HG02852 (cell line): ENCODE data around the gene DRP2.
A peak's percentile ranks its signal among the peaks of the same experiment; 100 is the strongest.
"Not testable (repeated sequence)": the region's sequence is repeated elsewhere in the genome, so short reads cannot be mapped to it uniquely, and the experiment has no call there.

Experiments used
- ATAC-seq: cut with Tn5 transposase; IDR thresholded peaks from one replicate; pipeline ENCODE4 v1.9.1; 2021; ENCODE audit warnings: mild to moderate bottlenecking, moderate library complexity; ENCODE audit not compliant: unreplicated experiment

DRP2 gene, protein sequence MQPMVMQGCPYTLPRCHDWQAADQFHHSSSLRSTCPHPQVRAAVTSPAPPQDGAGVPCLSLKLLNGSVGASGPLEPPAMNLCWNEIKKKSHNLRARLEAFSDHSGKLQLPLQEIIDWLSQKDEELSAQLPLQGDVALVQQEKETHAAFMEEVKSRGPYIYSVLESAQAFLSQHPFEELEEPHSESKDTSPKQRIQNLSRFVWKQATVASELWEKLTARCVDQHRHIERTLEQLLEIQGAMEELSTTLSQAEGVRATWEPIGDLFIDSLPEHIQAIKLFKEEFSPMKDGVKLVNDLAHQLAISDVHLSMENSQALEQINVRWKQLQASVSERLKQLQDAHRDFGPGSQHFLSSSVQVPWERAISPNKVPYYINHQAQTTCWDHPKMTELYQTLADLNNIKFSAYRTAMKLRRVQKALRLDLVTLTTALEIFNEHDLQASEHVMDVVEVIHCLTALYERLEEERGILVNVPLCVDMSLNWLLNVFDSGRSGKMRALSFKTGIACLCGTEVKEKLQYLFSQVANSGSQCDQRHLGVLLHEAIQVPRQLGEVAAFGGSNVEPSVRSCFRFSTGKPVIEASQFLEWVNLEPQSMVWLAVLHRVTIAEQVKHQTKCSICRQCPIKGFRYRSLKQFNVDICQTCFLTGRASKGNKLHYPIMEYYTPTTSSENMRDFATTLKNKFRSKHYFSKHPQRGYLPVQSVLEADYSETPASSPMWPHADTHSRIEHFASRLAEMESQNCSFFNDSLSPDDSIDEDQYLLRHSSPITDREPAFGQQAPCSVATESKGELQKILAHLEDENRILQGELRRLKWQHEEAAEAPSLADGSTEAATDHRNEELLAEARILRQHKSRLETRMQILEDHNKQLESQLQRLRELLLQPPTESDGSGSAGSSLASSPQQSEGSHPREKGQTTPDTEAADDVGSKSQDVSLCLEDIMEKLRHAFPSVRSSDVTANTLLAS

DNA sequence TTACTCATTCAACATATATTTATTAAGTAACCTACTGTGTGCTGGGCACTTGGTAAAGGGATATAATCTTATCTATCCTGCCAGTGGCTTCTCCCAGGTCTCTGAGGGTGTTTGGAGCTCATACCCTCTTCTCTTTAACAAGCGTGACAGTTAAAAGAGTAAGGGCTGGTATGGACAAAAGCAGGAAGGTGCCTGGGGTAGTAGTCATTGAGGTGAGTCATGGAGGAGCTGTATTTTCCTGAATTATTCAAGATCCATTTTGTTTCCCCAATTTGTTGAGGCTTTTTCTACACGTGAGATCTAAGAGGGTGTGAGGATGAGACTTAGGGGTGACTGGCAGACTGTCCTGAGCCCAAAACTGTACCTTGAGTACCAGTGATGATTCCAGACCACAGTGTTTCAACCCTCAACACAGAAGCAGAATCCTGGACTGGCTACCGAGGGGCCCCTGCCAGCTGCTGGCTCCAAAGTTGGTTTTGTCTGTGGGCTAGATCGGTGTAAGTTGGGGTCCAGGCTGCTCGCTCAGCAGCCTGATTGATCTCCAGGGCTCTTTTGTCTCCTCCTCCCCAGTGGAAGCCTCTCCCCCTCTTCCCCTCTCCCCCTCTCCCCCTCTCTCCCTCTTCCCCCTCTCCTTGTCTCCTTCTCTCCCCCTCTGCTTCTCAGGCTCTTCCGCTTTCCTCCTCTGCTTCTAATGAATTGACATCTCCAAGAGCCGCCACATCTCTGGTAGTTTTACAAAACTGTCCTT, at the start of gene DRP2:
DRP2 (plus strand) TSS at position 671 of the 748 bp plus-strand sequence. CDS start 11,862 bp downstream, outside the sequence.
- ATAC-seq, result no peak

DNA sequence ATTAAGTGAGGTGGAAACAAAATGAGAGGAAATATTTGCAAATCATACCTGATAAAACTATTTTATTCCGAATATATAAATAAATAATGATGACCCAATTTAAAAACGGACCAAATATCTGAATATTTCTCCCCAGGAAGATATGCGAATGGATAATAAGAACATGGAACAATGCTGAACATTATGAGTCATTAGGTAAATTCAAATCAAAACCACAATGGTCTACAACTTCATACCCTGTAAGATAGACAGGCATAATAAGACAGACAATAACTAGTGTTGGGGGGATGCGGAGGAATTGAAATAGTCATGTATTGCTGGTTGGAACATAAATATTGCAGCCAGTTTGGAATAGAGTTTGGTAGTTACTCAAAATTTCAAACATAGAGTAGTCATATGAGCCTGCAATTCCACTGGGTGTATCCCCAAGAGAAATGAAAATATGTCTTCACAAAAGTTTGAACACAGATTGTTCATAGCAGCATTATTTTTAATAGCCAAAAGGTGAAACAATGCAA, 47.6 kb upstream of the DRP2 start:
- ATAC-seq, result no peak

DNA sequence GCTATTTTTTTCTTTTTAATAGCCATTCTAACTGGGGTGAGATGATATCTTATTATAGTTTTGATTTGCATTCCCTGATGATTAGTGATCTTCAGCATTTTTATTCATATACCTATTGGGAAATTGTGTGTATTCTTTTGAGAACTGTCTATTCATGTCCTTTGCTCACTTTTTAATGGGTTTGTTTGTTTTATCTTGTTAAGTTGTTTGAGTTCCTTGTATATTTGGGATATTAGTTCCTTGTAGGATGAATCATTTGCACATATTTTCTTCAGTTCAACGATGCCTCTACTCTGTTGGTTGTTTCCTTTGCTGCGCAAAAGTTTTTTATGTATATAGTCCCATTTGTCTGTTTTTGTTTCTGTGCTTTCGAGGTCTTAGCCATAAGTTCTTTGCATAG, 43.1 kb upstream of the DRP2 start:
- no peak for ATAC-seq

DNA sequence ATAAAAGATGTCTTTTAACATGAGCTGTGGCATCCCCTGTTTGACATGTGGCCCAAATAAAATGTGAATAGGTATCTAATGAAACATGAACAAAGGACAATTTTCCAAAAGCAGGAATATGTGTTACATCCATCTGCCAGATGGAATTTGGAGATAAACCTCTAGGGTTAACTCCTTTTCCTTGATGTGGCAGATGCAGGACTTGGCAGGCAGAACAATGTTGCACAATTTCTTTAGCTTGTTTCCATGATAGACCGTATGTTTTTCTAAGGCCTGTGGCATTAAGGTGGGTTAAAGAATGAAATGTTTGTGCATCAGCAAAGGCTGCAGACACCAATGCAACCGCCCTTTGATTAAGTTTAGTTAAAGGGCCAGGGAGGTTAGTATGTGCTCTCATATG, 34.7 kb upstream of the DRP2 start:
- ATAC-seq, result not testable (repeated sequence)

DNA sequence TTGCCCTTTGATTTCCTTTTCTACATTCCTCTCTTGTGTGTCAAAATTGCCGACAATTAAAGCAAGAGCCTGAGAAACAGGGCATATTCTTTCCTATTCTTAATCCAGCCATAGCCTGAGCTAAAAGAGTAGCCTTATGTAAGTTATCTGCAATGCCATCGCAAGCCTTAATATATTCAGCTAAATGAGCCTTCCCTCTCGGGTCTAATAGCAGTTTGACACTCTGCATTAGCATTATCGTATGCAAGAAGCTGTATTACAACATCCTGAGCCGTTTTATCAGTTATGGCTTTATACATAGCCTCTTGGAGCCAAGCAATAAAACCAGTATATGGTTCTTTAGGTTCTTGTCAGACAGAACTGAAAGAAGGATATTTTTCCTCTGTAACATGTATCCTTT, 31.6 kb upstream of the DRP2 start:
- not testable (repeated sequence) for ATAC-seq

DNA sequence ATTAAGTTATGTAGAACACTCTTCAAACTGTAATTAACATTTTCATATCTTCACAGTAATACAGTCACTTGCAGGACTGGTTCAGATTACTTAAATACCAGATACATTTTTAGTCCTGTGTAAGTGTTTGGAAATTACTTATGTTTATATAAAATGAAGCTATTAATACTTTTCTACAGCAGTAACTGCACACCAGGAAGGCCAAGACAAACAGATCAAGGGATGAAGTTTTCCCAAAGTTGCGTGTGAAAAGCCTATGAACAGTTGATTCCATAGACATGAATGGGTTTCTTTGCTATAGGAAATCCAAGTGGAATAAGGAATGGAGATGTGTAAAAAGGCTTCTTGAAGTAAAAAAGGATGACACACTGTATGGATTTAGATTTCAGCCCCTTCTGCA, 28.9 kb upstream of the DRP2 start:
- no peak for ATAC-seq

DNA sequence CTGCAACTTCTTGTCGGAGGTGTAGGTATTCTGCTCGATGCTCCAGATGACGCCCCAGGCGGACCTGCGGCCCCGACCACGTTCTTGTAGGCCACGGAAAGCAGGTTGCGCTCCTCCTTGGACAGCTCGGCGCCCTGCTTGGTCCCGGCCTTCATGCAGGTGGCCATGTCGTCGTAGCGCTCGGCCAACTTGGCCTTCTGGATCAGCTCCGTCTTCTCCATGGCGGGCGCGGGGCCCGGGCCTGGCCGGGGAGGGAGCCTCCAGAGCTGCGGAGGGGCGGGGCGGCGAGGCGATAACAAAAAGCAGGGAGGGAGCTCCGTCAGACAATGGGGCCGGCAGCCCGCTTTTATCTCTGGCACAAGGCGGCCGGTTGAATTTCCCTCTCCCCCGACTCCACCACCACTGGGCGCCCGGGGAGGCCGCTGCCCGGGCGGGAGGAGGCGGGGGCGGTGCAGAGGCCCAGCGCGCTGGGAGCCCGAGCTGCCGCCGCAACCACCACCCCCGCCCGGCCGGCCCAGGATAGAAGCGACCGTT, 28.3 kb upstream of the DRP2 start:
- ATAC-seq, result no peak

DNA sequence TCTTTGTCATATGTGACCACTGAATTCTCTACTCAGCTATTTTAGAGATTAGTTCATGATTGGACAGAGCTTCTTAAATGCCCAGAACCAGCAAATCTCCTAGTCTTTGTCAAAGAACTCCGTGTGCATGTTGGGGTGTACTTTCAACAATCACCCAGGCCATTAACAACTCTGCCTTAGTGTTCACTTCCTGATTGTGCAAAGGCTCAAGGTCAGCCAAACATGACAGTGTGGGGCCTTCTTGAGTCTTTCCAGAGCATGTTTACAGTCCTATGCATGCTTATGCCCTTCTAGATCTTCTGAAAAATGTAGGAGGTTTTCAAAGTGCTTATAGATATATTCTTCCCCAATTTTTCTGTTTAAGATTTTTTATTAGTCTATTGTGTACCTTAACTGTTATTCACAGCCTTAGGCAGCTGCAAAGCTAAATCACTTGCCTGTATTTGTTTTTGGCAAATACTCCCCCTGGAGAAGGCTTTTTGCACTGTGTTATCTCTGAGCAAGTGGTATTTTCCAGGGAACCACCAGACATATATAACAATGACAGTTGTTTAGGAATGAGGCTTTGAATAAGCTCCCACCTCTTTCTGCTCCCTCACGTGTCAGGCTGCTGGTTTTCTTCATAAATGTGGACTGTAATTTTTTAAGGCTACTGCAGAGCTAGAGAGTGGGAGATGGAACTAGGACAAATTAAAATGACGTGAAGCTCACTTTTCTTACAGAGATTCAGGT, 24.0 kb upstream of the DRP2 start:
- ATAC-seq, result no peak

DNA sequence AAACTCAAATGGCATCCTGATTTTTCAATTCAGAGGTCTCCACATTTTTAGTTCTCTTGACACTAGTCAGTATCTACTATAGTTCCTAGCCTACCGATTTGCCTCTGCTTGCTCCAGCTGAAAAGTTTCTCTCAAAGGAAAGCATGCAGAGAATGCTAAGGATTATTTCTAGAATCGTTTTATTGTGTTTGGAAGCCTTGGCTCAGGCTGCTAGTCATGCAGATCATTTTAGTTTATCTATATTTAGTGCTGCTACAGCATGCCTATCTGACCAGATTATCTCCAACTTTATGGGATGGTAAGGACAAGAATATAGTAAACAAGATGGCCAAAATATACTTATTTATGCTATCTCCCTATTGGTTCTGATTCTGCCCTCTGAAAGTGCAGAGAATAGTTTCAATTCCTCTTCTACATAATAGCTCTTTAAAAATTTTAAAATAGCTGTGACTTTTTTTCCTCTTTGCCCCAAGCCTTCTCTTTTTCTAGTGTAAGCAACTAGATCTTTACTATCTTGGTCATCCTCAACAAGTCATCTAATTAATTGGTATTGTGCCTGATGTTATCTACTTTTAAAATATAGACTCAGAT, 15.7 kb upstream of the DRP2 start:
- no peak for ATAC-seq

DNA sequence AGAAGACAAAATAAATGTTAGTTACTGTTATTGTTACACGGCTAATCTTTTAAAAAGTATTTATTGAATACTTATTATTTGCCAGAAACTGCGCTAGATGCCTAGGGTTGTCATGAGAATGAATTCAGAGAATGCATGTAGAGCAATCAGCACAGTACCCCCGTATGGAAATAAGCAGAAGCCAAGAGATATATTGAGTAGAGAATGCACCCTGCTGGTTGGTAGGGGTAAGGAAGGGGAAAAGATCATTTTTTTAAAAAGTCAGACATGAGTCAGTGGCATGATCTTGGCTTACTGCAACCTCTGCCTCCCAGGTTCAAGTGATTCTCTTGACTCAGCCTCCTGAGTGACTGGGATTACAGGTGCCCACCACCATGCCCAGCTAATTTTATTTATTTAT, 13.1 kb upstream of the DRP2 start:
- ATAC-seq, result peak; percentile 66

DNA sequence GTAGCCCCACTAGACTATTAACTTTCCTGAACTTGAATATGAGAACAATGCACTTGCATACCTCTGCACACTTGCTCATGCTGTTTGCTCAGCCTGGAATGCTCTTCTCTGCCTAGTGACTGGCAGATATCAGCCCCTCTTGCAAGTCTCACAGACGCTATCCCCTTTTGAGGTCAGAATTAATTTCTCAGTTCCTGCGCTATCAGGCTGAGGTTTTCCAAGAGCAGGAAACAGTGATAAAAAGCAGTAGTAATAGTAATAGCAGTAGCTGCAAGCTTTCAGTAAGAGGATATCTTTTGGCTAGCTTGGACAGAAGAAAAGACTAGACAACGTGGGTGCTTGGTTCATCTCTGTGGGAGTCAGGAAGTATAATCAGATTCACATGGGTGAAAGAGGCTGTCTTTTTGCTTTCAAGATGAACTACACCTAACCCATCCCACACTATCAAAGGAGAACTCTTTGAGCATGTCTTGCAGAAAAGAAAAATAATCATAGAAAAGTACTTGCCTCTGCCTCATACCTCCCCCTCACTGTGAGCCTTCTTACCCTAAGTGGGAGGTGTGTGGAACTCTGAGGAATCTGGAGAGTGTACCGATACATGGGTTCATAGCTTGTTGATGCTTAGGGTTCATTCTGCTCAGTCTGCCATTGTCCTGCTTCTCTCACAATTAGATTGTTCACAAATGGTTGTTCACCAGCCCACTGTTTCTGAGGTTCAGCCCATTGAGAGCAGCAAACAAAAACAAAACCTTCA, 11.3 kb upstream of the DRP2 start:
- peak; percentile 64 for ATAC-seq

DNA sequence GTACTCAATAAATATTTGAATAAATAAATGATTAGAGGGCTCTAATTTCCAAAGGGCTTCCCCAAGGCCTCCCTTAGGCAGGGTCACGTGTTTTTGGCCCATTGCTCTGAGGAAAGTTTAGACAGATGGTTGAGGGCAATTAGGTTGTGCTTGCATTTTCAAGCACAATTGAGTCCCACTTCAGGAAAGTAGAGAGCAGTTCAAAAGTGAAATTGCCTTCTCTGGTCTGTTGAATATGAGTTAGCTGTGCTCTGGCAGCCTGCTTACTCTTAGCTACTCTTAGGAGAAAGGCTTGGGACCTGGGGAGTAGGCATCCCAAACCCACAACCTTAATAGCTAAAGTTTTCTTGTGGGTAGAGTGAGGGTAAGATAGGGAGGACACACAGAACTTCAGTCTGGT, 9.0 kb upstream of the DRP2 start:
- ATAC-seq, result no peak

DNA sequence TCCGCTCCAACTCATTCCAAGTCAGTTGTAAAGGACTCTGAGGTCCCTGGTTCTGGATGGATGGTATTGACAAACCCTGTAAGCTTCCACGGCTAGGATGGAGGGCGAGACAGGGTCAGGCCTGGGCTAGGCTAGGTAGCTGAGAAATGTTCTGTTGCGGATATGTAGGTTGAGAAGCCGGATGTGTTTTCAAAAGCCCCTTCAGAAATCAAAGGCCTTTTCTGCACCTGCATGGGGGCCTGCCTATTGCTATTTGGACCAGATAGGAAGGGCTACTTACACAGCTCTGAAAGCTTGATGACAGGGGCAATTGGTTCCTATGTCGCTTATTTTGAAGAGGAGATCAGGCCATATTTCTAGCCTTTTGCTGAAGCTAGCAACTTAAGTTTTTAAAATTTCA, 1.9 kb upstream of the DRP2 start:
- ATAC-seq, result no peak

DNA sequence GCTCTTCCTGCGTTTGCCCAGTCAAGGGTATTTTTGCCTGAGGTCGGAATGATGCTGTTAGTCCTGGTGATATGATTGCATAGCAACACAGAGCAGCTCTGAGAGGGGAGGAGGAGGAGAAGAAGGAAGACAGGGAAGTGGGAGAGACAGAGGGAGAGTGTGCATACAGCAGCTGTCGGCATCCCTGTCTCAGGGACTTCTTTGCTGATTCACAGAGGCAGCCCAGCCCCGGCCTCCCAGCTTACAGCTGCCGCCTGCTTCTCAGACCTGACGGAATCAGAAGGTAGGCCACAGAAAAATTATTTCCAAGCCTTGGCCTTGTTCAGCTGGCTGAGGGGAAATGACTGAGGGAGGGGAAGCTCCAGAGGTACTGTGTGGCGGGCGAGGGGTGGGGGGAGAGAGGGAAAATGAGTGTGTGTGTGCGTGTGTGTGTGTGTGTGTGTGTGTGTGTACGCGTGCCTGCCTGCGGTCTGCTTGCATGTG, 319 bp downstream of the DRP2 start:
- ATAC-seq, result no peak

DNA sequence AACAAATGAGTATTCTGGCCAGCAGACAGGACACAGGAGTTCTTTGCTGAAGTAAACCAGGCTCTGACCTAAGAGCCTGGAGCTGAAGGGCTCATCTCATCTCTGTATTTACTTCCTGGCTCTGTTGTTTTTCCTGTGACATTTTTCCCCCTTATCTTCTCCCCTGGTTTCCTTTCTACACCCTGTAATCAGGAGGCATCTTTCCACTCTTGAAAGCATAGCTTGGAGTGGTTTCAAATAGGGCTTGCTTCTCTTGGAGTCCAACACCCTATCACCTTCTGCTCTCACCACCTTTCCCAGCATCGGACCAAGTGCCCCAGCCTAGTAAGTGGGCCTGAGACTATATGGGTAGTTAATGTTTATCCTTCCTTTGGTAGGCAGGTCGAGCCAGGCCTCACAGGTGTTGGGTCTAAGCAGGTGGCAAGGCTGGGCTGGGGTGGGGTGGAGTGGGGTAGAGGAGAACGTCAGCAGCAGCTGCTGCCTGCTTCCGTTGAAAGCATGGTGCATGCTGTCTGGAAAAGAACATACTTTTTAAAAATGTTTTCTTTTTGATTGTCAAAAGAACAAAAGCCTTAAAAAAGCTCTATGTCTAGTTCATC, 1.2 kb downstream of the DRP2 start:
- no peak for ATAC-seq

DNA sequence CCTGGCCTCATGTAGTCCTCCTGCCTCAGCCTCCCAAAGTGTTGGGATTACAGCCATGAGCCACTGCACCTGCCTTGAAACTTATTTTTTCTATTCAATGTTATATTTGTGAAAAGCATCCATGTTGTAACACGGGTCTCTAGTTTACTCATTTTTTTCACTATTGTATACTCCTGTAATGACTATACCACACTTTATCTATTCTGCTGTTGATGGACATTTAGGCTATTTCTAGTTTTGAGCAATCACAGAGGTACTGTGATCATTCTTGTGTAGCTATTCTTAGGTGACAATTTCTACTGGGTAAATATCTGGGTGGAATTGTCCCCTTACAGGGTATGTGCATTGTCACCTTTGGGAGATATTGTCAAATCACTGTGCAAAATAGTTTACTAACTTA, 3.6 kb downstream of the DRP2 start:
- peak; percentile 82 for ATAC-seq

DNA sequence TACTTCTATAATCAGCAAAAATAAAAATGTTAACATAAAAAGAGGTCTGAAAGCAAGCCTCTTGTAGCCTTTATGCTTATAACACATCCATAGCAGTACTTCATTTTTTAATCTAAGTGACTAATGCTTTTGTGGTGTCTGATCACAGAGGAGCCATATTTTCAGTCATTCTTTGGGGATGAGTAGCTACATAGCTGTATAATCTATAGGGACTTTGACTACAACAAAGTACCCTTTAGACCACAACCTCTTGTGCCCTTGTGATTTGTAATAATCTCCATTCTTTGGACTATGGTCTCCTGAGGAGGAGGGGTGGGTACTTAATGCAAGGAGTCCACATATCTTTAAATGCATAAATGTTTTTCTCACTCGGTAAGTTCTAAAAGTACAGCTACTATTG, 9.6 kb downstream of the DRP2 start:
- ATAC-seq, result no peak

DNA sequence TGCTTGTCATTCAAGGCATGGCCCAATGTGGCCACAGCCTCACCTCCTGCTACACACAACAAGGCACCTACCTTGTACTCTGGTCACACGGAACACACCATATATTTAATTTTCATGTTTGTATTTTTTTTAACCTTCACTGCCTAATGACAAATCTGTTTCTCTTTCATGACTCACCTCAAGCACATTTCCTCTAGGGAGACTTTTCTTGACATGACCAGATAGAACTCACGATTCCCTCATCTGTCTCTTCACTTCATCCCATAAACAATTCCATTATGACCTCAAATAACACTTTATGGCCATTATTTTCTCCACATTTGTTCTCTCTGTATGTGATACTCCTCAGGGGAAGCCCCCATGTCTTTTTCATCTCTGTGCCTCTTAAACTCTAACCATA, 11.1 kb downstream of the DRP2 start:
- no peak for ATAC-seq
